ENCODE results near the gene IFI30. TPM values are rescaled to one million over a fixed set of nuclear protein-coding genes. Genes with fewer than 3 reads are reported as not detected.

IFI30 gene
- total RNA-seq, 1 experiment from 2014 or later, result not detected

DNA sequence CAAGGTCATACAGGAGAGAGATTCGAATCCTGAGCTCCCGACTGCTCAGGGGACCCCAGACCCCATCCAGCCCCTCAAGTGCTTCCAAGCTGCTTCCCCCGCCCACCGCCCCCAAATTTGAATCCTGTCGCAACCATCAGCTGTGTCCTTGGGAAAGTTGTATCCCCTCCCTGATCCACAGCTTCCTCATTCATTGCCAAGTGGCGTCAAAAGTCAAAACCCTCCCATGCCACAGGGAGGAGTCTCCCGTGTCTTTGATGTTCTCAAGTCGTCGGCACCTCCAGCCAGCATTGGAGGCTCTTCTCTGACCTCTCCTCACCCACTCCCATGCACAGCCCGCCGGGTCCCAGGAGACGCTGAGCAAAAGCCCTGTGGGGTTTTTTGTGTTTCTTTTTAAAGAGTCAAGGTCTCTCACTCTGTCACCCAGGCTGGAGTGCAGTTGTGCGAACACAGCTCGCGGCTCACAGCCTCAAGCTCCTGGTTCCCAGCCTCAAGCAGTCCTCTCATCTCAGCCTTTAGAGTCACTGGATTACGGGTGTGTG, 2.8 kb upstream of the IFI30 start:
- BruUV-seq (replicated peaks), result no TSS peak
- intact Hi-C loops (cut with micrococcal nuclease; ENCODE audit: unreplicated experiment), result no loop called here
- TF ChIP-seq, protein P1, sequence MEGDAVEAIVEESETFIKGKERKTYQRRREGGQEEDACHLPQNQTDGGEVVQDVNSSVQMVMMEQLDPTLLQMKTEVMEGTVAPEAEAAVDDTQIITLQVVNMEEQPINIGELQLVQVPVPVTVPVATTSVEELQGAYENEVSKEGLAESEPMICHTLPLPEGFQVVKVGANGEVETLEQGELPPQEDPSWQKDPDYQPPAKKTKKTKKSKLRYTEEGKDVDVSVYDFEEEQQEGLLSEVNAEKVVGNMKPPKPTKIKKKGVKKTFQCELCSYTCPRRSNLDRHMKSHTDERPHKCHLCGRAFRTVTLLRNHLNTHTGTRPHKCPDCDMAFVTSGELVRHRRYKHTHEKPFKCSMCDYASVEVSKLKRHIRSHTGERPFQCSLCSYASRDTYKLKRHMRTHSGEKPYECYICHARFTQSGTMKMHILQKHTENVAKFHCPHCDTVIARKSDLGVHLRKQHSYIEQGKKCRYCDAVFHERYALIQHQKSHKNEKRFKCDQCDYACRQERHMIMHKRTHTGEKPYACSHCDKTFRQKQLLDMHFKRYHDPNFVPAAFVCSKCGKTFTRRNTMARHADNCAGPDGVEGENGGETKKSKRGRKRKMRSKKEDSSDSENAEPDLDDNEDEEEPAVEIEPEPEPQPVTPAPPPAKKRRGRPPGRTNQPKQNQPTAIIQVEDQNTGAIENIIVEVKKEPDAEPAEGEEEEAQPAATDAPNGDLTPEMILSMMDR (conservative IDR thresholded peaks at IDR 0.05; ENCODE audit: low read depth, low read length), result no peak
- no peak for TF ChIP-seq EZH2 (IDR thresholded peaks at IDR 0.05; ENCODE audit: borderline replicate concordance, low read depth, low read length, poor library complexity, severe bottlenecking)

GRCh38 chr19:18171605-18172327, 1.8 kb upstream of the IFI30 start:
- no peaks in the 10 kb centered on the region for H3K27me3 ChIP-seq (replicated peaks; ENCODE audit: insufficient read depth, low read depth, low read length, poor library complexity)
- H3K4me3 ChIP-seq (ENCODE audit: low read depth, low read length, poor library complexity, severe bottlenecking), result no peak overlapping the region
- BruUV-seq (replicated peaks), result no TSS peak
- intact Hi-C loops (cut with micrococcal nuclease; ENCODE audit: unreplicated experiment), result no loop called here
- no peak overlapping the region for H3K27ac ChIP-seq (ENCODE audit: low read depth, low read length, poor library complexity, severe bottlenecking)
- CTCF ChIA-PET, result no interaction called here
- POLR2A ChIA-PET (ENCODE audit: low non-redundant PET), result no interaction called here
- TF ChIP-seq, protein P1 (conservative IDR thresholded peaks at IDR 0.05; ENCODE audit: low read depth, low read length), result no peak
- TF ChIP-seq EZH2 (IDR thresholded peaks at IDR 0.05; ENCODE audit: borderline replicate concordance, low read depth, low read length, poor library complexity, severe bottlenecking), result no peak
- peaks cover 6% of the 10 kb centered on the region for H3K36me3 ChIP-seq (ENCODE audit: insufficient read depth, low read length, poor library complexity, severe bottlenecking)
- H3K4me1 ChIP-seq (ENCODE audit: insufficient read depth, low read length, poor library complexity, severe bottlenecking), result no peaks in the 10 kb centered on the region
- DNase-seq (ENCODE audit: low spot score), result no peak
- no peaks in the 10 kb centered on the region for H3K9me3 ChIP-seq (ENCODE audit: low read depth, low read length, poor library complexity, severe bottlenecking)

More for the DNA sequence above, 2.8 kb upstream of the IFI30 start:
- no peaks in the 10 kb centered on the region for H3K4me1 ChIP-seq (ENCODE audit: insufficient read depth, low read length, poor library complexity, severe bottlenecking)
- no peaks in the 10 kb centered on the region for H3K27me3 ChIP-seq (replicated peaks; ENCODE audit: insufficient read depth, low read depth, low read length, poor library complexity)
- peaks cover 12% of the 10 kb centered on the region for H3K36me3 ChIP-seq (ENCODE audit: insufficient read depth, low read length, poor library complexity, severe bottlenecking)
- CTCF ChIA-PET, result no interaction called here
- no peak for DNase-seq (ENCODE audit: low spot score)
- H3K9me3 ChIP-seq (ENCODE audit: low read depth, low read length, poor library complexity, severe bottlenecking), result no peaks in the 10 kb centered on the region
- H3K27ac ChIP-seq (ENCODE audit: low read depth, low read length, poor library complexity, severe bottlenecking), result no peak overlapping the region
- POLR2A ChIA-PET (ENCODE audit: low non-redundant PET), result no interaction called here
- no peak overlapping the region for H3K4me3 ChIP-seq (ENCODE audit: low read depth, low read length, poor library complexity, severe bottlenecking)

- POLR2A ChIA-PET (ENCODE audit: low non-redundant PET), result no interaction called here
- Histone ChIP-seq H3K4me1 (ENCODE audit: insufficient read depth, low read length, poor library complexity, severe bottlenecking) (no peaks in the 10 kb centered on the region), H3K4me3 (ENCODE audit: low read depth, low read length, poor library complexity, severe bottlenecking) (no peak overlapping the region), H3K9me3 (ENCODE audit: low read depth, low read length, poor library complexity, severe bottlenecking) (no peaks in the 10 kb centered on the region), H3K27ac (ENCODE audit: low read depth, low read length, poor library complexity, severe bottlenecking) (no peak overlapping the region), H3K27me3 (replicated peaks; ENCODE audit: insufficient read depth, low read depth, low read length, poor library complexity) (no peaks in the 10 kb centered on the region), H3K36me3 (ENCODE audit: insufficient read depth, low read length, poor library complexity, severe bottlenecking) (peaks cover 4% of the 10 kb centered on the region)
- CTCF ChIA-PET, result no interaction called here
- no TSS peak for BruUV-seq (replicated peaks)
- no peak for DNase-seq (ENCODE audit: low spot score)
- intact Hi-C loops (cut with micrococcal nuclease; ENCODE audit: unreplicated experiment), result no loop called here
- TF ChIP-seq, protein P1 (conservative IDR thresholded peaks at IDR 0.05; ENCODE audit: low read depth, low read length), result no peak
- no peak for TF ChIP-seq EZH2 (IDR thresholded peaks at IDR 0.05; ENCODE audit: borderline replicate concordance, low read depth, low read length, poor library complexity, severe bottlenecking)
Measured at GRCh38 chr19:18172331-18173053, 1.1 kb upstream of the IFI30 start.
